H1 (cell line): ENCODE results near the gene GCSH. TPM values are rescaled to one million over a fixed set of nuclear protein-coding genes. Genes with fewer than 3 reads are reported as not detected.

Experiments used
- CTCF ChIA-PET: fragments of 300-600 bp; sonication (Branson Sonifier 250); formaldehyde crosslinking; loops from one replicate; lab custom pipeline; 2021; ENCODE audit not compliant: partially characterized antibody; lab: Charles Lee
- POLR2A ChIA-PET: fragments of 300-600 bp; sonication (Branson Sonifier 250); formaldehyde crosslinking; loops from one replicate; lab custom pipeline; 2021; ENCODE audit warnings: inconsistent platforms; ENCODE audit not compliant: partially characterized antibody; lab: Charles Lee
- DNase-seq, 2 experiments: peaks; one replicate each; pipeline versions ENCODE4 v3.0.0 to v3.0.0-alpha.2; 2010 to 2022; ENCODE audit warnings: low spot score in 2 of 2, low read depth in 1 of 2, mixed read lengths in 1 of 2
- FAIRE-seq: peaks from 2 replicates; lab custom pipeline; 2011; peaks lifted over from hg19 to GRCh38; lab: Jason Lieb, UNC
- H2AFZ ChIP-seq: 2 replicates; pipeline ENCODE4 v1.8.1; 2012; ENCODE audit warnings: low read length, inconsistent platforms
- H2AK5ac ChIP-seq: 2 replicates; pipeline ENCODE4 v1.6.1; 2013; ENCODE audit warnings: low read depth, low read length
- H2BK120ac ChIP-seq: replicated peaks from 2 replicates; pipeline ENCODE3; 2013; ENCODE audit warnings: low read depth, low read length, inconsistent platforms
- H2BK12ac ChIP-seq: 2 replicates; pipeline ENCODE4 v1.6.1; 2013; ENCODE audit warnings: low read depth, low read length
- H2BK15ac ChIP-seq: 2 replicates; pipeline ENCODE4 v1.6.1; 2013; ENCODE audit warnings: low read length
- H2BK20ac ChIP-seq: 2 replicates; pipeline ENCODE4 v1.6.1; 2013; ENCODE audit warnings: low read length
- H2BK5ac ChIP-seq: 2 replicates; pipeline ENCODE4 v1.6.1; 2013; ENCODE audit warnings: low read depth, low read length
- H3K14ac ChIP-seq: 2 replicates; pipeline ENCODE4 v1.6.1; 2013; ENCODE audit warnings: inconsistent platforms; ENCODE audit not compliant: insufficient read length
- H3K18ac ChIP-seq: 2 replicates; pipeline ENCODE4 v1.6.1; 2013; ENCODE audit warnings: low read length; ENCODE audit errors: extremely low read depth
- H3K23ac ChIP-seq: 2 replicates; pipeline ENCODE4 v1.6.1; 2013; ENCODE audit warnings: inconsistent platforms; ENCODE audit not compliant: insufficient read length
- H3K23me2 ChIP-seq: 2 replicates; pipeline ENCODE4 v1.6.1; 2013; ENCODE audit warnings: low read depth, low read length
- H3K27ac ChIP-seq: 2 replicates; pipeline ENCODE4 v1.6.1; 2011; ENCODE audit warnings: low read depth, low read length, inconsistent platforms
- H3K27me3 ChIP-seq, 4 experiments: replicated peaks in 1 of 4; 1 replicate in 1 of 4; 2 replicates in 3 of 4; pipeline versions ENCODE4 v1.6.1 to v1.8.1; 2011 to 2013; ENCODE audit warnings: low read length in 3 of 4, mild to moderate bottlenecking in 3 of 4, inconsistent platforms in 2 of 4, mixed read lengths in 2 of 4, moderate library complexity in 1 of 4; ENCODE audit not compliant: control insufficient read depth in 3 of 4, insufficient read depth in 3 of 4; ENCODE audit errors: extremely low read depth in 1 of 4
- H3K36me3 ChIP-seq, 4 experiments: 2 replicates each; pipeline versions ENCODE4 v1.6.1 to v1.8.1; 2011 to 2013; ENCODE audit warnings: mild to moderate bottlenecking in 4 of 4, low read length in 3 of 4, moderate library complexity in 2 of 4, control low read depth in 1 of 4, inconsistent platforms in 1 of 4; ENCODE audit not compliant: insufficient read depth in 4 of 4, control insufficient read depth in 2 of 4
- H3K4ac ChIP-seq: replicated peaks from 2 replicates; pipeline ENCODE3; 2013; ENCODE audit warnings: low read length, low read depth, mixed read lengths, inconsistent platforms; ENCODE audit not compliant: insufficient read length
- H3K4me1 ChIP-seq, 4 experiments: replicated peaks in 1 of 4; 1 replicate in 1 of 4; 2 replicates in 3 of 4; pipeline versions ENCODE4 v1.6.1 to v1.8.1; 2011 to 2013; ENCODE audit warnings: low read length in 3 of 4, inconsistent platforms in 2 of 4, mixed read lengths in 1 of 4; ENCODE audit not compliant: insufficient read depth in 4 of 4, control insufficient read depth in 3 of 4
- H3K4me2 ChIP-seq, 2 experiments: 2 replicates each; pipeline versions ENCODE4 v1.6.1 to v1.8.1; 2011 to 2013; ENCODE audit warnings: low read depth in 2 of 2, low read length in 2 of 2, control low read depth in 1 of 2, inconsistent platforms in 1 of 2, mild to moderate bottlenecking in 1 of 2; ENCODE audit not compliant: insufficient read depth in 1 of 2
- H3K4me3 ChIP-seq, 4 experiments: fragments of 200-600, 300-600 bp in 1 of 4; sonication (generic), shearing (Covaris generic), sonication (Bioruptor Twin) in 1 of 4; 2 replicates each; pipeline versions ENCODE4 v1.5.1 to v1.8.1; 2011 to 2016; ENCODE audit warnings: low read length in 4 of 4, low read depth in 3 of 4, control low read depth in 2 of 4, inconsistent platforms in 2 of 4, mild to moderate bottlenecking in 2 of 4, mixed read lengths in 1 of 4, moderate library complexity in 1 of 4; ENCODE audit not compliant: insufficient read depth in 2 of 4; ENCODE audit errors: extremely low read depth in 1 of 4
- H3K56ac ChIP-seq: replicated peaks from 2 replicates; pipeline ENCODE3; 2013; ENCODE audit warnings: low read depth, mild to moderate bottlenecking, mixed read lengths, low read length, inconsistent platforms; ENCODE audit not compliant: insufficient read length
- H3K79me1 ChIP-seq: 2 replicates; pipeline ENCODE4 v1.6.1; 2013; ENCODE audit warnings: low read depth, low read length, control low read depth
- H3K79me2 ChIP-seq, 2 experiments: 2 replicates each; pipeline versions ENCODE4 v1.6.1 to v1.8.1; 2012 to 2013; ENCODE audit warnings: low read length in 2 of 2, mild to moderate bottlenecking in 2 of 2, inconsistent platforms in 1 of 2; ENCODE audit not compliant: insufficient read depth in 2 of 2, control insufficient read depth in 1 of 2
- H3K9ac ChIP-seq, 4 experiments: replicated peaks in 1 of 4; 1 replicate in 1 of 4; 2 replicates in 3 of 4; pipeline versions ENCODE4 v1.6.1 to v1.8.1; 2011 to 2013; ENCODE audit warnings: low read depth in 3 of 4, low read length in 3 of 4, control low read depth in 2 of 4, mild to moderate bottlenecking in 2 of 4, moderate library complexity in 2 of 4, inconsistent platforms in 1 of 4; ENCODE audit errors: extremely low read depth in 1 of 4
- H3K9me3 ChIP-seq, 2 experiments: 2 replicates each; pipeline versions ENCODE4 v1.6.1 to v1.8.1; 2012 to 2013; ENCODE audit warnings: mild to moderate bottlenecking in 2 of 2, moderate library complexity in 2 of 2, control low read depth in 1 of 2, inconsistent platforms in 1 of 2, low read depth in 1 of 2, low read length in 1 of 2, mixed read lengths in 1 of 2; ENCODE audit not compliant: insufficient read depth in 2 of 2
- H4K20me1 ChIP-seq, 2 experiments: replicated peaks in 1 of 2; 2 replicates each; pipeline versions ENCODE3 to v1.8.1; 2011 to 2013; ENCODE audit warnings: inconsistent platforms in 2 of 2, low read length in 2 of 2, mild to moderate bottlenecking in 1 of 2; ENCODE audit not compliant: insufficient read depth in 2 of 2, control insufficient read depth in 1 of 2
- H4K5ac ChIP-seq: 2 replicates; pipeline ENCODE4 v1.6.1; 2013; ENCODE audit warnings: low read length, low read depth, mixed read lengths, inconsistent platforms; ENCODE audit not compliant: insufficient read length
- H4K8ac ChIP-seq: 2 replicates; pipeline ENCODE4 v1.8.0; 2013; ENCODE audit warnings: mild to moderate bottlenecking, moderate library complexity, low read length, inconsistent platforms; ENCODE audit not compliant: insufficient read depth; ENCODE audit errors: extremely low read depth
- H4K91ac ChIP-seq: replicated peaks from 2 replicates; pipeline ENCODE3; 2013; ENCODE audit warnings: low read length, mixed read lengths, inconsistent platforms; ENCODE audit not compliant: insufficient read length
- ASH2L ChIP-seq: fragments of 200-600, 300-600 bp; sonication (generic); IDR thresholded peaks from one replicate; pipeline ENCODE4 v1.7.1; 2017; ENCODE audit warnings: low read length
- BACH1 ChIP-seq: IDR thresholded peaks from 2 replicates; pipeline ENCODE4 v1.6.1; 2012; ENCODE audit warnings: low read length, improper control_type of control experiment
- CBX5 ChIP-seq: fragments of 300-800, 300-1000 bp; sonication (generic); IDR thresholded peaks from 2 replicates; pipeline ENCODE4 v1.7.1; 2016; ENCODE audit warnings: antibody characterized with exemption, low read length, low read depth
- CEBPB ChIP-seq: IDR thresholded peaks from 2 replicates; pipeline ENCODE4 v1.6.1; 2012; ENCODE audit warnings: low read depth, low read length
- CHD2 ChIP-seq: IDR thresholded peaks from 2 replicates; pipeline ENCODE4 v1.6.1; 2012; ENCODE audit warnings: low read length, improper control_type of control experiment
- HDAC2 ChIP-seq, 2 experiments: fragments of 300-600 bp in 1 of 2; sonication (generic) in 1 of 2; IDR thresholded peaks; 2 replicates each; pipeline ENCODE4 v1.6.1; 2011 to 2012; ENCODE audit warnings: low read depth in 2 of 2, low read length in 2 of 2, mild to moderate bottlenecking in 2 of 2, moderate library complexity in 2 of 2, borderline replicate concordance in 1 of 2, inconsistent platforms in 1 of 2
- KDM5A ChIP-seq: fragments of 200-600 bp; IDR thresholded peaks from 2 replicates; pipeline ENCODE4 v1.7.1; 2012; ENCODE audit warnings: mild to moderate bottlenecking, low read length, inconsistent platforms, mixed read lengths
- NRF1 ChIP-seq: IDR thresholded peaks from 2 replicates; pipeline ENCODE4 v1.6.1; 2011; ENCODE audit warnings: mild to moderate bottlenecking, low read depth, low read length, improper control_type of control experiment
- RFX5 ChIP-seq: IDR thresholded peaks from 2 replicates; pipeline ENCODE4 v1.6.1; 2011; ENCODE audit warnings: low read depth, low read length, improper control_type of control experiment, borderline replicate concordance
- RXRA ChIP-seq: IDR thresholded peaks from 2 replicates; pipeline ENCODE4 v1.6.1; 2011; ENCODE audit warnings: low read depth, mild to moderate bottlenecking, low read length, moderate library complexity; ENCODE audit not compliant: insufficient read depth
- SRF ChIP-seq: IDR thresholded peaks from 2 replicates; pipeline ENCODE4 v1.6.1; 2011; ENCODE audit warnings: mild to moderate bottlenecking, low read depth, low read length, moderate library complexity
- TBP ChIP-seq: IDR thresholded peaks from 2 replicates; pipeline ENCODE4 v1.6.1; 2011; ENCODE audit warnings: low read depth, low read length, improper control_type of control experiment
- TEAD4 ChIP-seq: IDR thresholded peaks from 2 replicates; pipeline ENCODE4 v1.6.1; 2012; ENCODE audit warnings: low read depth, low read length, inconsistent platforms, mixed read lengths
- WGBS, 2 experiments: shearing (Covaris generic) in 1 of 2; methylation state at CpG; one replicate each; pipeline versions ENCODE4 v1.1.6 to v1.1.7; 2013 to 2015; ENCODE audit warnings: low lambda C conversion rate in 2 of 2, mixed read lengths in 2 of 2, inconsistent platforms in 1 of 2, low coverage in 1 of 2, missing lambda C conversion rate in 1 of 2; ENCODE audit not compliant: insufficient replicate concordance in 2 of 2, insufficient coverage in 1 of 2, insufficient read length in 1 of 2; ENCODE audit errors: extremely low coverage in 1 of 2, missing lambda C conversion rate in 1 of 2; 5-methylcytosine and 5-hydroxymethylcytosine counted together
- polyA plus RNA-seq, 7 experiments: library from polyadenylated mRNA; depleted of rRNA in 3 of 7; stranded (reverse) in 5 of 7; unstranded in 2 of 7; fragments of >200 nt in 5 of 7; fragments of 200-250 nt in 2 of 7; gene quantifications; 1 replicate in 5 of 7; 2 replicates in 1 of 7; 4 replicates in 1 of 7; pipeline versions ENCODE4 v1.2.1 to v1.2.3, GENCODE V29; 2011 to 2013; ENCODE audit warnings: missing spikeins in 2 of 7, mixed read lengths in 2 of 7
- total RNA-seq: library from RNA; stranded (reverse); fragmentation: NEBNext Ultra II Directional; extraction: Animal tissue kit (Norgen Biotek cat#: 25700); gene quantifications from 2 replicates; pipeline ENCODE4 v1.2.1, GENCODE V29; 2021
- TF ChIP-seq, protein P1 (sequence below): IDR thresholded peaks from 2 replicates; pipeline ENCODE4 v1.6.1; 2011; ENCODE audit warnings: low read depth, mild to moderate bottlenecking, low read length; ENCODE audit not compliant: insufficient read depth

GCSH gene
- total and polyA plus RNA-seq, 2 of the 8 experiments (the other 6 are each of a cell fraction or from before 2014, with no cell fraction given) = 28.2 to 108 TPM

DNA sequence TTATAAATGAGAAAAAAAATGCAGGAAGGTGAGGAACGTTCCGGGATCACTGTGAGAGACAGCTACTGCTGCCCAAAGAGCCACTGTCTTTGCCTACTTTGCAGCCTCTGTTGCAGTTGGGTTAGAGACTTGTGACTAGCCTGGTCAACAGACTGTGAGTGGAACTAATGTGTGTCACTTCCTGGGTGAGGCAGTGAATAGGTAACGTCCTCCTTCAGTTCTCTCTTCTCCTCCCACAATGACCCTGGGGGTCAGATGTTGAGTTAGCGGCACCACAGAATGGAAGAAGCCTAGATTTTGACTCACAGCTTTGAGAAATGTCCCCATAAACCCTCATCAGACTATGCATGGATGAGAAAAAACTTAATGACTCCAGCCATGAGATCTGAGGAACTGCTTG, 24.4 kb downstream of the GCSH start:
- Histone ChIP-seq H2BK15ac (no peak overlapping the region), H3K4me2 (no peak overlapping the region), H3K56ac (no peak overlapping the region), H3K9ac (no peak overlapping the region), H3K9me3 (no peaks in the 10 kb centered on the region), H4K8ac (no peak overlapping the region), H3K23me2 (peaks cover under 1% of the 10 kb centered on the region; the same call in 1 of the 2 replicates), H3K79me1 (no peaks in the 10 kb centered on the region), H3K4ac (no peak overlapping the region), H2BK20ac (no peak overlapping the region), H3K27me3 (no peaks in the 10 kb centered on the region), H3K36me3 (no peaks in the 10 kb centered on the region), H2BK120ac (no peak overlapping the region), H2BK12ac (no peak overlapping the region), H4K5ac (no peak overlapping the region), H3K4me1 (peaks cover 0 to 2% (median 0%) of the 10 kb centered on the region in 4 experiments; a peak in 3 of 7 replicates), H3K4me3 (no peak overlapping the region), H2AK5ac (no peak overlapping the region), H2AFZ (no peak overlapping the region), H3K18ac (no peak overlapping the region), H3K23ac (no peak overlapping the region), H4K91ac (no peak overlapping the region), H3K79me2 (no peaks in the 10 kb centered on the region), H4K20me1 (no peaks in the 10 kb centered on the region), H2BK5ac (no peak overlapping the region), H3K27ac (no peak overlapping the region), H3K14ac (no peak overlapping the region)
- FAIRE-seq (no peak), DNase-seq (no peak)
- ChIA-PET POLR2A (interaction anchor here (0.6 kb wide), 1 partner anchor 35 kb away, joined by 3 read pairs; no protein-coding TSS in a partner anchor), CTCF (interaction anchor here (0.7 to 1.0 kb wide), 3 partner anchors 10 to 250 kb away, joined by 3 read pairs; no protein-coding TSS in a partner anchor)
- 87% methylated on average over 4 of the region's 4 CpGs; no CpG with 5 or more reads in 1 of the 2 experiments for WGBS, 2 experiments
- no peak for TF ChIP-seq RXRA
- no peak for TF ChIP-seq RFX5
- TF ChIP-seq CHD2 = no peak
- no peak for TF ChIP-seq ASH2L
- no peak for TF ChIP-seq CEBPB
- no peak for TF ChIP-seq NRF1
- no peak for TF ChIP-seq HDAC2 (IDR thresholded peaks at IDR 0.05; ENCODE audit: borderline replicate concordance in 1 of 2, low read depth in 2 of 2, low read length in 2 of 2)
- TF ChIP-seq TBP = no peak
- no peak for TF ChIP-seq CBX5
- TF ChIP-seq, protein P1, sequence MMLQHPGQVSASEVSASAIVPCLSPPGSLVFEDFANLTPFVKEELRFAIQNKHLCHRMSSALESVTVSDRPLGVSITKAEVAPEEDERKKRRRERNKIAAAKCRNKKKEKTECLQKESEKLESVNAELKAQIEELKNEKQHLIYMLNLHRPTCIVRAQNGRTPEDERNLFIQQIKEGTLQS = no peak
- no peak for TF ChIP-seq TEAD4
- no peak for TF ChIP-seq BACH1
- TF ChIP-seq SRF = no peak
- TF ChIP-seq KDM5A = no peak
